Suprapubic skin (tissue), 3 donors: ENCODE results near the gene ABHD17A.

Experiments used
- POLR2A ChIP-seq, 2 donors: fragments of 450-650 bp; IDR thresholded peaks; one replicate each; pipeline ENCODE4 v1.6.1; 2017; ENCODE audit warnings: antibody characterized with exemption in 2 of 2, mild to moderate bottlenecking in 2 of 2, moderate library complexity in 2 of 2
- TF ChIP-seq, protein P1 (sequence below), 2 donors: fragments of 200-600 bp in 1 of 2; fragments of 450-650 bp in 1 of 2; sonication (generic) in 1 of 2; IDR thresholded peaks; one replicate each; pipeline ENCODE4 v1.5.1; 2016 to 2019; ENCODE audit warnings: antibody characterized with exemption in 2 of 2, mild to moderate bottlenecking in 1 of 2, moderate library complexity in 1 of 2

DNA sequence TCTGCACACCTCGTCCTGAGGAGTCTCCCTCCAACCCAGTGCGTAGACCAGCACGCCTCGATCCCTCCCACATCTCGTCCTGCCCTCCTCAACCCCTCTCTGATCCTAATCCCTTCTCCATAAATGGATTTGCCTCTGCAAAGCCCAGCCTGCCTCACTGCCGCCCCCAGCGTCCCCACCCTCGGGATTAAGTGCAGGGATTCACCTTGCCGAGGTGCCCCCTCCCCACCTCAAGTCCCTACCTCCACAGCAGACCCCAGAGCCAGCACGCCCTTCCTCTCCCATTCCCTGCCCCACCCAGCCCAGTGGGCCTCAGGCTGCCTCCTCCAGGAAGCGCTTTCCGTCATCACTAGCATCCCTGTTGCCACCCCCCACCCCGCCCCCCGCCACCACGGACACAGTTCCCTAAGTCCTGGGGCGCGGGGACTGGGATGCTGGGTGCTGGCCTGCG is 25.9 kb downstream of the ABHD17A start:
- no peak for TF ChIP-seq POLR2A (IDR thresholded peaks at IDR 0.05)
- TF ChIP-seq, protein P1, sequence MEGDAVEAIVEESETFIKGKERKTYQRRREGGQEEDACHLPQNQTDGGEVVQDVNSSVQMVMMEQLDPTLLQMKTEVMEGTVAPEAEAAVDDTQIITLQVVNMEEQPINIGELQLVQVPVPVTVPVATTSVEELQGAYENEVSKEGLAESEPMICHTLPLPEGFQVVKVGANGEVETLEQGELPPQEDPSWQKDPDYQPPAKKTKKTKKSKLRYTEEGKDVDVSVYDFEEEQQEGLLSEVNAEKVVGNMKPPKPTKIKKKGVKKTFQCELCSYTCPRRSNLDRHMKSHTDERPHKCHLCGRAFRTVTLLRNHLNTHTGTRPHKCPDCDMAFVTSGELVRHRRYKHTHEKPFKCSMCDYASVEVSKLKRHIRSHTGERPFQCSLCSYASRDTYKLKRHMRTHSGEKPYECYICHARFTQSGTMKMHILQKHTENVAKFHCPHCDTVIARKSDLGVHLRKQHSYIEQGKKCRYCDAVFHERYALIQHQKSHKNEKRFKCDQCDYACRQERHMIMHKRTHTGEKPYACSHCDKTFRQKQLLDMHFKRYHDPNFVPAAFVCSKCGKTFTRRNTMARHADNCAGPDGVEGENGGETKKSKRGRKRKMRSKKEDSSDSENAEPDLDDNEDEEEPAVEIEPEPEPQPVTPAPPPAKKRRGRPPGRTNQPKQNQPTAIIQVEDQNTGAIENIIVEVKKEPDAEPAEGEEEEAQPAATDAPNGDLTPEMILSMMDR (IDR thresholded peaks at IDR 0.05), result no peak
